ENCODE results near the gene NPY1R.

NPY1R gene

GRCh38 chr4:163317110-163317509 is 15.3 kb downstream of the NPY1R start:
- TF ChIP-seq CTCF (conservative IDR thresholded peaks at IDR 0.05) = no peak
- no peak overlapping the region for H3K27ac ChIP-seq

DNA sequence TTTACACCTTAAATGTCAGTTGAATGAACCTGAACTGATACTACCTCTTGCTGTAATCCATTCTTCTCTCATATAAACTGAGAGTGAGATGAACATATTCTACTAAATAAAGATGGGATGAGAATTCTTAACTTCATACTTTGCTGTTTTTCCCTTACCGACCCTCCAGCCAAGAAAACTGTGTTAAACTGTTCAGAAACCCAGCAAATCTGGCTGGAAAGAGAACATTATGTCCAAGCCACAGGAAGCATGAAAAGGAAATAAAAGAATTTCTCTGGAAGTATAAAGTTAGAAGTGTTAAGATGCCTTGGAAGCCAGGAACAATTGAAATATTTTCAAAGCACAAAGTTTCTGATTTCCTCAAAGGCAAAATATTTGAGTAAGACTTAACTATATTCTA is 22.9 kb downstream of the NPY1R start:
- no peak overlapping the region for H3K27ac ChIP-seq
- TF ChIP-seq CTCF (conservative IDR thresholded peaks at IDR 0.05) = no peak

DNA sequence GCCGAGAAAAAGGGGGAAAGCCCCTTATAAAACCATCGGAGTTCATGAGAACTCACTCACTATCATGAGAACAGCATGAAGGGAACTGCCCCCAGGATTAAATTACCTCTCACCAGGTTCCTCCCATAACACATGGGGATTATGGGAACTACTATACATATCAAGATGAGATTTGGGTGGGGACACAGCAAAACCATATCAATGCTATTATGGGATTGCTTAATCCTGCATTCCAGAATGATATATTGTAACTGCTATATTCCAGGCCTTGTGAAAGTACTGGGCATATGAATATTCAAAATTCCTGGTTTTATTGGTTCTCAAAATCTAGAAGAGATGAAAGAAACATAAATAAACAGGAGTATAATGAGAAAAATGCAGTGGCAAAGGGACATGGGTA is 29.3 kb downstream of the NPY1R start:
- TF ChIP-seq CTCF (conservative IDR thresholded peaks at IDR 0.05) = no peak
- no peak overlapping the region for H3K27ac ChIP-seq

GRCh38 chr4:163300445-163300844 is 32.0 kb downstream of the NPY1R start:
- TF ChIP-seq CTCF (conservative IDR thresholded peaks at IDR 0.05) = no peak

DNA sequence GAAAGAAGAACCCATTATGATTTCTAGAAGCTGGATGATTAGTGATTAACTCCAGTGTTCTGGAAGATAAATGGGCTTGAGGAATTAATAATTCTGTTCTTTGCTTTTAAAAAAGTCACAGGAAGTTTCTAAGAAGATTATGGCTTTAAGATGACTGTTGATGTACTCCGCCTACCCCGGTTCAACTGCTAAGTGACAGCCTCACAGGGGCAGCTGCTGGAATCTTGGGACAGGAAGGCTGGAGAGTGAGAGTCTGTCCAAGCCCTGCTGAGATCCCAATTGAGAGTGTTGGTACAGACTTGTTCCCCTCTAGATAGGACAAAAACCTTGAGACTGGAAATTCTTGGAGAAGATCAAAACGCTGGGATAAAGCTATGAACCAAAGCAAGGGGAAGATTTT is 37.3 kb downstream of the NPY1R start:
- TF ChIP-seq CTCF (conservative IDR thresholded peaks at IDR 0.05) = no peak
- H3K27ac ChIP-seq = no peak overlapping the region

More at GRCh38 chr4:163300445-163300844, 32.0 kb downstream of the NPY1R start:
- H3K27ac ChIP-seq = no peak overlapping the region

DNA sequence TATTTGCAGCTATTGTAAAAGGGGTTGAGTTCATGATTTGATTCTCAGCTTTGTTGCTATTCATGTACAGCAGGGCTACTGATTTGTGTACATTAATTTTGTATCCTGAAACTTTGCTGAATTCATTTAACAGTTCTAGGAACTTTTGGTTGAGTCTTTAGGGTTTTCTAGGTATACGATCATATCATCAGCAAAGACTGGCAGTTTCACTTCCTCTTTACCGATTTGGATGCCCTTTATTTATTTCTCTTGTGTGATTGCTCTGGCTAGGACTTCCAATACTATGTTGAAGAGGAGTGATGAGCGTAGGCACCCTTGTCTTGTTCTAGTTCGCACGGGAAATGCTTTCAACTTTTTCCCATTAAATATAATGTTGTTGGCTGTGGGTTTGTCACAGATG is 48.1 kb downstream of the NPY1R start:
- no peak overlapping the region for H3K27ac ChIP-seq
- no peak for TF ChIP-seq CTCF (conservative IDR thresholded peaks at IDR 0.05)

- no peak for TF ChIP-seq CTCF (conservative IDR thresholded peaks at IDR 0.05)
- H3K27ac ChIP-seq = no peak overlapping the region
Observed at GRCh38 chr4:163280703-163281519, 51.5 kb downstream of the NPY1R start.

Measured in VCaP (cell line).